HG02852 (cell line): Measurements from ENCODE around the gene C1orf50.
"Not testable (repeated sequence)": the region's sequence is repeated elsewhere in the genome, so short reads cannot be mapped to it uniquely, and the experiment has no call there.

ENCODE experiments used
- ATAC-seq: cut with Tn5 transposase; IDR thresholded peaks from one replicate; pipeline ENCODE4 v1.9.1; 2021; ENCODE audit warnings: mild to moderate bottlenecking, moderate library complexity; ENCODE audit not compliant: unreplicated experiment

C1orf50 gene

GRCh38 chr1:42766741-42767509, at the start of gene C1orf50, which contains the start of gene P3H1:
Gene C1orf50 (plus strand): TSS chr1:42767249. CDS start chr1:42767312, 63 bp downstream.
Gene P3H1 (minus strand): TSS chr1:42767028. CDS start chr1:42766971, 57 bp downstream.
- ATAC-seq, result peak; percentile 92

GRCh38 chr1:42720868-42721267, 46.2 kb upstream of the C1orf50 start:
- ATAC-seq, result no peak

- no peak for ATAC-seq
Observed at GRCh38 chr1:42721926-42722325, 45.1 kb upstream of the C1orf50 start.

- ATAC-seq, result not testable (repeated sequence)
Observed at GRCh38 chr1:42722403-42722802, 44.6 kb upstream of the C1orf50 start.

- ATAC-seq, result no peak
Observed at GRCh38 chr1:42723511-42723910, 43.5 kb upstream of the C1orf50 start.

GRCh38 chr1:42725820-42726219, 41.2 kb upstream of the C1orf50 start:
- not testable (repeated sequence) for ATAC-seq

GRCh38 chr1:42730002-42730401, 37.0 kb upstream of the C1orf50 start:
- ATAC-seq, result no peak

- ATAC-seq, result no peak
Observed at GRCh38 chr1:42730988-42731387, 36.1 kb upstream of the C1orf50 start.

- no peak for ATAC-seq
Observed at GRCh38 chr1:42731585-42731984, 35.5 kb upstream of the C1orf50 start.

- ATAC-seq, result no peak
Observed at GRCh38 chr1:42732126-42732680, 34.8 kb upstream of the C1orf50 start.

GRCh38 chr1:42733415-42734200, 33.4 kb upstream of the C1orf50 start:
- no peak for ATAC-seq

- no peak for ATAC-seq
Observed at GRCh38 chr1:42734201-42735035, 32.6 kb upstream of the C1orf50 start.

GRCh38 chr1:42735056-42735455, 32.0 kb upstream of the C1orf50 start:
- no peak for ATAC-seq

GRCh38 chr1:42735477-42736105, 31.5 kb upstream of the C1orf50 start:
- no peak for ATAC-seq

GRCh38 chr1:42736152-42736551, 30.9 kb upstream of the C1orf50 start:
- no peak for ATAC-seq

GRCh38 chr1:42736571-42737200, 30.4 kb upstream of the C1orf50 start:
- ATAC-seq, result no peak

- ATAC-seq, result no peak
Observed at GRCh38 chr1:42737257-42737656, 29.8 kb upstream of the C1orf50 start.

- ATAC-seq, result no peak
Observed at GRCh38 chr1:42737986-42738677, 28.9 kb upstream of the C1orf50 start.

GRCh38 chr1:42738678-42739226, 28.3 kb upstream of the C1orf50 start:
- ATAC-seq, result no peak
